Brain microvascular endothelial cell (primary cell): ENCODE results near the gene ALX3.
"Not testable (repeated sequence)": the region's sequence is repeated elsewhere in the genome, so short reads cannot be mapped to it uniquely, and the experiment has no call there.

Experiments used
- DNase-seq: peaks from one replicate; pipeline ENCODE4 v3.0.0-alpha.2; 2020
- H3K27ac ChIP-seq: fragments of 250-450 bp; sonication (Bioruptor Pico); 2 replicates; pipeline ENCODE4 v1.5.1; 2020; ENCODE audit warnings: mild to moderate bottlenecking, moderate library complexity
- H3K27me3 ChIP-seq: fragments of 250-450 bp; sonication (Bioruptor Pico); replicated peaks from 2 replicates; pipeline ENCODE4 v1.5.1; 2020; ENCODE audit warnings: mild to moderate bottlenecking
- H3K36me3 ChIP-seq: fragments of 250-450 bp; sonication (Bioruptor Pico); replicated peaks from 2 replicates; pipeline ENCODE4 v1.5.1; 2020; ENCODE audit warnings: mild to moderate bottlenecking
- H3K4me3 ChIP-seq: 2 replicates; pipeline ENCODE4 v1.5.1; 2011; ENCODE audit warnings: low read depth, mild to moderate bottlenecking, control low read depth, low read length, moderate library complexity
- CTCF ChIP-seq: IDR thresholded peaks from 2 replicates; pipeline ENCODE4 v1.5.1; 2011; ENCODE audit warnings: low read depth, mild to moderate bottlenecking, moderate library complexity, low read length, control low read depth, inconsistent platforms; ENCODE audit errors: missing control alignments
- in situ Hi-C: cut with HindIII; loops from 2 replicates; pipeline ENCODE4 v1.10.0; 2017; ENCODE audit warnings: low sequenced_read_pairs, low pct_ligation_motif_present

Gene ALX3

DNA sequence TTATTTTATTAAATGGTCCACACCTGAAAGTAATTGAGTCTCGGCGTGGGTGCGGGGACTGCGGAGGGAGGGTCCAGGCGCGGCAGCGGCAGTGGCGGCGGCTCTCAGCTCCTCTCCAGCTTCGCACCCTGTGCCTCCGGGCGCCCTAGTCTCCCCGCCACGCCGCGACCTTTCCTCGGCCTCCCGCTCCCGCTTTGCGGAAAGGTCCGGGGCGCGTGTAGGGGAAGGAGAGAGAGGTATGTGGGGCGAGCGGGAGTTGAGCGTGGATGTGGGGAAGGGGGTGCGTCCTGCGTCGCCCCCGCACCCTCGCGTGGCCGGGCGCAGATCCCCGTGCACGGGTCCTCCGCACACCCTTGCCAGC, 13.4 kb upstream of the ALX3 start:
- in situ Hi-C loops: no loop called here
- peaks cover 49% of the 10 kb centered on the region for H3K27me3 ChIP-seq
- H3K27ac ChIP-seq: no peak overlapping the region
- H3K4me3 ChIP-seq: no peak overlapping the region
- no peaks in the 10 kb centered on the region for H3K36me3 ChIP-seq
- TF ChIP-seq CTCF: no peak
- DNase-seq: no peak

DNA sequence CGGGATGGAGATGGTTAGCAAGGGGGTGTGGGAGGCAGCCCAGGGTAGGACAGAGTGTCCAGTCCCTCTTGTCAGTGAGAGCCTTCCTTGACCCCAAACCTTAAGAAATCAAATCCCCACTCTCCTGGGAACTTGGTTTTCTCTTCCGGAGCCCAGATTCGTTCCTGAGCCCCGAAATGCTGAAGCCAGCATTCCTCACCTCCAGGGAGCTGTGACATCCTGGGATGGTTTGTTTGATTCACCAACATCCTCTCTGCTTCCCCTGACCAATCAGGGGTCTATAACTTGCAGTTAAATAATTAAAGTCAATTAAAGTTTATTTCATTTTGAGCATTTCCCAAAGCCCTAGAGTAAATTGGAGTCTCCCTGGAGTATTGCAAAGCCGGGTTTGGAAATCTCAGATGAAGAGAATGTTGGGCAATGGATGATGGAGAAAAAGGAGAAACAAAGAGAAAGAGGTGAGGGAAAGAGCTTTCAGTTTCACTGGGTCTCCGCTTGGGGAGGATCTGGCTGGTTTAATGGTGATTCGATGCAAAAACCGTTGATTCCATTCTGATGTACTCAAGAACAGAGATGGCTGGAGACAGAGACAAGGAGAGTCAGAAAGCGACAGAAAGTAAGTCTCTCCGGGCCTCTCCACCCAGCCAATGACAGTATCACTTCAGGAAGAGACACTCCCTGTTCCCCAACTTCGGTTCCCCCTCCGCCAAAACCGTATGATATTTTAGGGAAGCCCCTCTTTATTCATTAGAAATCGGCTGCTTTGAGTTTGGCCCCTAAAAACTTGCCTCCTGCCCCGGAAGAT, 12.8 kb upstream of the ALX3 start:
- Histone ChIP-seq H3K27ac (no peak overlapping the region), H3K27me3 (peaks cover 49% of the 10 kb centered on the region), H3K36me3 (no peaks in the 10 kb centered on the region), H3K4me3 (no peak overlapping the region)
- DNase-seq: no peak
- TF ChIP-seq CTCF: no peak
- in situ Hi-C loops: no loop called here

GRCh38 chr1:110082477-110082876, 12.0 kb upstream of the ALX3 start:
- no peak for DNase-seq
- H3K27ac ChIP-seq: no peak overlapping the region
- H3K36me3 ChIP-seq: no peaks in the 10 kb centered on the region
- H3K27me3 ChIP-seq: peaks cover 51% of the 10 kb centered on the region
- in situ Hi-C loops: no loop called here
- no peak overlapping the region for H3K4me3 ChIP-seq
- no peak for TF ChIP-seq CTCF

DNA sequence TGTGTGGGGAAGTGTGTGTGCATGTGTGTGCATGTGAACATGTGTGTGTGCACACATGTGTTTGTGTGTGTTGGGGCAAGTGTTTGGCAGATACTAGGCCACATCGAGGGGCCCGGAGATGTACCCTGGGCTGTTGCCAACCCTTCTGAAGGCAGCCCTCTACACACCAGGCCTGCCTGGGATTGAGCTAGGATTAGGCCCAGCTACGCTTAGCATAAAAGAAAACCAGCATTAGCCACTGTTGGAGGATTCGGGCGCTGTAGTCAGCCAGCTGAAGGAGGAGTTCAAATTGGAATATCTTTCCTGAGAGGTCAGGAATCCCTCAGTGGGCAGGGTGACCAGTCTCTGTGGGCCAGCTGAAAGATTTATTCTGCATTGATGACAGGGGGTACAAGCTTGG, 10.6 kb upstream of the ALX3 start:
- H3K27me3 ChIP-seq: peaks cover 49% of the 10 kb centered on the region
- in situ Hi-C loops: no loop called here
- no peak overlapping the region for H3K4me3 ChIP-seq
- H3K27ac ChIP-seq: no peak overlapping the region
- no peak for DNase-seq
- no peaks in the 10 kb centered on the region for H3K36me3 ChIP-seq
- no peak for TF ChIP-seq CTCF

DNA sequence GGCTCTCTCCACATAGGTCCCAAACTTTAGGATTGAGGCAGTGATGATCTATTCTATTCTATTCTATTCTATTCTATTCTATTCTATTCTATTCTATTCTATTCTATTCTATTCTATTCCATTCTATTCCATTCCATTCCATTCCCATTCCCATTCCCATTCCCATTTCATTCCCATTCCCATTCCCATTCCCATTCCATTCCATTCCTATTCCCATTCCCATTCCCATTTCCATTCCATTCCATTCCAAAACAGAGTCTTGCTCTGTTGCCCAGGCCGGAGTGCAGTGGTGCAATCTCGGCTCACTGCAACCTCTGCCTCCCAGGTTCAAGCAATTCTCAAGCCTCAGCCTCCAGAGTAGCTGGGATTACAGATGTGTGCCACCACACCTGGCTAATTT, 9.5 kb upstream of the ALX3 start:
- peaks cover 42% of the 10 kb centered on the region for H3K27me3 ChIP-seq
- H3K4me3 ChIP-seq, H3K27ac ChIP-seq, in situ Hi-C loops, H3K36me3 ChIP-seq, DNase-seq: not testable (repeated sequence)

DNA sequence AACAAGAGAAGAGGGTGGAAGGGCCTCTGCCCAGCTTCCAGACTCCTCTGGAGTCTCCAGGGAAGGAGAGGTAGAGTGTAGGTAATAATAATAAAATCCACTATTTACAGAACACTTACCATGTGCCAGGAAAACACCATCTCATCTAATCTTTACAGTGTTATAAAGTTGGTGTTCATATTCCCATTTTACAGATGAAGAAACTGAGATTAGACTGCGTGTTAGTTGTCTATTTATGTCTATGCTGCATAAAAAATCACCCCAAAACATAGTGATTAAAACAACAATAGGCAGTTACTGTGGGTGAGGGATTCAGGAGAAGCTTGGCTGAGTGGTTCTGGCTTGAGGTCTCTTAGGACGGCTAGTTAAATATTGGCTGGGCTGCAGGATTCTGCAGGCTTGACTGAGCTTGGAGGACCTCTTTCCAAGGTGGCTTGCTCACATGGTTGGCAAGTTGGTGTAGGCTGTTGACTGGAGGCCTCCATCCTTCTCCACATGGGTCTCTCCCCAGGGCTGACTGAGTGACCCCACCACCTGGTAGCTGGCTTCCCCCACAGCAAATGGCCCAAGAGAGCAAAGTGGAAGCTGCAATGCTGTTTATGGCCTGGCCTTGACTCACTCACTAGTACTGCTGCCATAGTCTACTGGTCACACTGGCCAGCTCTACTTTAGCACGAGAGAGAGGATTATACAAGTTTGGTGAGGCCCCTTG, 6.5 kb upstream of the ALX3 start:
- no peak for DNase-seq
- in situ Hi-C loops: no loop called here
- no peak overlapping the region for H3K4me3 ChIP-seq
- no peak overlapping the region for H3K27ac ChIP-seq
- no peak for TF ChIP-seq CTCF
- peaks cover 24% of the 10 kb centered on the region for H3K27me3 ChIP-seq
- H3K36me3 ChIP-seq: no peaks in the 10 kb centered on the region
